DMS153 treated with DMSO at 0.1 percent for 48 hours (cell line): ENCODE results near the gene AATK.
A peak's percentile ranks its signal among the peaks of the same experiment; 100 is the strongest.

ENCODE experiments used
- DNase-seq: peaks from one replicate; lab custom pipeline; 2025; ENCODE audit not compliant: unreplicated experiment; lab: John Stamatoyannopoulos, UW

AATK gene

DNA sequence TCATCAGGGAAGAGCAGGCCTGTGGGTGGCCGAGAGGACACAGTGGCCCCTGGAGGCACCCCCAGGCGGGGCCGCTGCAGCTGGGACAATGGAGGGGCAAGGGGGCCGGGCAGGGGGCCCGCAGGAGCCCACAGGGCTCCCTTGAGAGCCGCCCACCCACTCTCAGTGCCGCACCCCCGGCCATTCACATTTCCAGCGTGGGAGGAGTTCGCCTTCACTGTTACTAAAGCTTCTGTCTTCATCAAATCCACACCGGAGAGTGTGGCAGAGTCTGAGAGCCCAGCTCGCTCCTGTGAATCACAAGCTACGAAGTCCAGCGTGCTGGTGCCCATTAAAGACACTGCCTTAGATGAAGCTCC lies 21.6 kb downstream of the AATK start:
- no peak for DNase-seq

- DNase-seq: no peak
Observed at GRCh38 chr17:81143717-81144422, 22.2 kb downstream of the AATK start.

DNA sequence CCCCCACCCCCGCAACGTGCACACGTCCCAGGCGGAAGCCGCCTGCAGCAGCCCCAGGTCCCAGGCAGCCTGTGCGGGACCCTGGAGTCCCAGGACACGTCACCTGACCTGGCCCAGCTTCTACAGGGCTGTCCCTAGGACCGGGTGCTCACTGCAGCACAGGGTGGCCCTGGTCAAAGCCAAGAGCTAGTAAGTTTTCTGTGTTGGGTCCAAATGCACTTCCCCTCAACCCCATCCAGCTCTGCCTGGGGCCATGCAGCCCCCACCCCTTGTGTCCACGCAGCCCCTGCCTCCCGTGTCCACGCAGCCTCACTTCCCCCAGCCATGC lies 22.9 kb downstream of the AATK start:
- no peak for DNase-seq

DNA sequence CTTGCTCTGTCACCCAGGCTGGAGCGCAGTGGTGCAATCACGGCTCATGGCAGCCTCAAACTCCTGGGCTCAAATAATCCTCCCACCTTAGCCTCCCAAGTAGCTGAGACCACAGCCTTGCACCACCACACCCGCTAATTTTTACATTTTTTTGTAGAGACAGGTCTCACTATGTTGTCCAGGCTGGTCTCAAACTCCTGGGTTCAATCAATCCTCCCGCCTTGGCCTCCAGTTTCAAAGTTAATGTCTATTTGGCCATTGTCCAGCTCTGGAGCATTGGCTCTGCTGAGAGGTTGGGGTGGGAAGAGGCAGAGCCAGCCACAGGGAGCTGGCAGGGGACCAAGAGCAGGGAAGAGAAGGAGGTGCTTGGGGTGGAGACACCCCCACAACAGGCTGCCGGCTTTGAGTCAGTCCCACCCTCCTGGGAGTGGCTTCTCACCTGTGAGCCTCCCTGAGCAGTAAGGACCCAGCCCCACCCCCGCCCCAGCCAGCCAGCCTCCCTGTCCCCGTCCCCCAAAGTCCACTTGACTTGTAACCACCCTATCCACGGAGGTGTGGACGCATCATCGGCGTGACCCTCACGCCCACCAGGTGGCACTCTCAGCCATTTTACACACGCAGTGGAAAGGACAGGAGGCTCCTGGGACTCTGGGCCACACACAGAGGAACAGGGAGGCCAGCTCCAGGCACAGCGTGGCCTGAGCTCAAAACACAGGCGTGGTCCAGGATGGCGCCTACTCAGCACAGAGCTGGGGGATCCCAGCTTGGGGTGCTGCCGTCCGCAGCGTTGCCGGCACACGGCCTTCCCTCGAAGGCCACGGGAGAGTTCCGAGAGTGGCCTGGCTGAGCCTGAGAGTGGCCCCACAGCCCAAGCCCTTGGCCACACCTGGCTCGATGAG lies 23.5 kb downstream of the AATK start:
- DNase-seq: peak; percentile 90

DNA sequence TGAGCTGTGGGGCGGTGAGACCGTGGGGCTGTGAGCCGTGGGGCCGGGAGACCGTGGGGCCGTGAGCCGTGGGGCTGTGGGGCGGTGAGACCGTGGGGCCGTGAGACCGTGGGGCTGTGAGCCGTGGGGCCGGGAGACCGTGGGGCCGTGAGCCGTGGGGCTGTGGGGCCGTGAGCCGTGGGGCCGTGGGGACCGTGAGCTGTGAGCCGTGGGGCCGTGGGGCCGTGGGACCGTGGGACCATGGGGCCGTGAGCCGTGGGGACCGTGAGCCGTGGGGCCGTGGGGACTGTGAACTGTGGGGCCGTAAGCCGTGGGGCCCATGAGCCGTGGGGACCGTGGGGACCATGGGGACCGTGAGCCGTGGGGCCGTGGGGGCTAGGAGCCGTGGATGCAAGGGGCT lies 25.3 kb downstream of the AATK start:
- no peak for DNase-seq

DNA sequence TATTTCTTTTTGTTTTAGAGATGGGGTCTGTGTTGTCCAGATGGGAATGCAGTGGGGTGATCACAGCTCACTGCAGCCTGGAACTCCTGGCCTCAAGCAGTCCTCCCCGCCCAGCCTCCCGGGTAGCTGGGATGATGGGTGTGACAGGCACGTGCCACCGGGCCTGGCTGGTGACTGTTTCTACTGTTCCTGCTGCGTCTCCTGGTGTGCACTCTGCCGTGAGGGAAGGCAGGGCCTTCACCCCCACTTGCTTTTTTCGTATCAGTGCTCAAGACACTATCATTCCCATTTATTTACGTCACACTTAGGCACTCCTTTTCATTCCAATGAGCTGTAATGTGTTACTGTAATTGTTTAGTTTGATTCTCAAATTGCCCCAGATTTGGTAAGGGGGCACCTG lies 26.0 kb downstream of the AATK start:
- DNase-seq: no peak

GRCh38 chr17:81139428-81139827 lies 26.6 kb downstream of the AATK start:
- DNase-seq: no peak

DNA sequence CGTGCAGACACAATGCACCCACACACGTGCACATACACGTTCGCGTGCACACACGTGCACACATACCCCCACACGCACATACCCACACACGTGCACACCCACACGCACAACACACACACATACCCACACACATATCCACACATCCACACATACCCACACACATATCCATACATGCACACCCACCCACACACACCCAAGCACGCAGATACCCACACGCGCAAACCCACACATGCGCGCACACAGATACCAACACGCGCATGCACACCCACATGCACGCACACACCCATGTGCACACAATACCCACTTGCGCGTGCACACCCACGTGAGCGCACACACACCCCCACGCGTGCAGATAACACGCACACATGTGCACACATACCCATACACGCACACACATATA lies 27.5 kb downstream of the AATK start:
- DNase-seq: no peak

DNA sequence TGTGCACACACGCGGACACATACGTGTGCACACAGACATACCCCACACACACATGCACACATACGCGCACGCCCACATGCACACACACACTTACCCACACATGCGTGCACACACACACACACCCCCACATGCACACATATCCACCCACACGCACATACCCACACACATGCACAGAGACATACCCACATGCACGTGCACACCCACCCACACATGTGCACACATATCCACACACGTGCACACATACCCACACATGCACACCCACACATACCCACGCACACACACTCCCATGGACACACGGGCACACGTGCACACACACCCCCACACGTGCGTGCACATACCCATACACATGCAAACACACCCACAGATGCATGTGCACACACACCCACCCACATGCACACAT lies 27.9 kb downstream of the AATK start:
- DNase-seq: no peak

DNA sequence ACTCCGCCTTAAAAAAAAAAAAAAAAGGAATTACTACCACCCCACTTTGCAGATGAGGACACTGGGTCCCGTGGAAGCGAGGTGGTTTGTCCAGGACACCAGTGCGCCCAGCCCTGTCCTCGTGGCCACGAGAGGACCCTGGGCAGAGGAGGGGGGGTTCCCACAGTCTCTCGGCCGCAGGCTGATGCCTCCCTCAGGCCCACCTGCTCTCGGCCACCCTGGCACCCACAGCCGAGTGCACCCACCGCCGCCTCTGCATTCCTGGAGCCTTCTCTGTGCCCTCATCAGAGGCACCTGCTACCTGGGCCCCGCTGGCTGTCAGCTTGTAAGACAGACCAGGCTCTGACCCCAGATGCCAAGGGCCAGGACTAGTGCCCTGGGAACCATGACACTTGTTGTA lies 28.8 kb downstream of the AATK start:
- DNase-seq: no peak

- no peak for DNase-seq
Observed at GRCh38 chr17:81136366-81136765, 29.7 kb downstream of the AATK start.

- peak; percentile 39 for DNase-seq
Observed at GRCh38 chr17:81135505-81136278, 30.3 kb downstream of the AATK start.

DNA sequence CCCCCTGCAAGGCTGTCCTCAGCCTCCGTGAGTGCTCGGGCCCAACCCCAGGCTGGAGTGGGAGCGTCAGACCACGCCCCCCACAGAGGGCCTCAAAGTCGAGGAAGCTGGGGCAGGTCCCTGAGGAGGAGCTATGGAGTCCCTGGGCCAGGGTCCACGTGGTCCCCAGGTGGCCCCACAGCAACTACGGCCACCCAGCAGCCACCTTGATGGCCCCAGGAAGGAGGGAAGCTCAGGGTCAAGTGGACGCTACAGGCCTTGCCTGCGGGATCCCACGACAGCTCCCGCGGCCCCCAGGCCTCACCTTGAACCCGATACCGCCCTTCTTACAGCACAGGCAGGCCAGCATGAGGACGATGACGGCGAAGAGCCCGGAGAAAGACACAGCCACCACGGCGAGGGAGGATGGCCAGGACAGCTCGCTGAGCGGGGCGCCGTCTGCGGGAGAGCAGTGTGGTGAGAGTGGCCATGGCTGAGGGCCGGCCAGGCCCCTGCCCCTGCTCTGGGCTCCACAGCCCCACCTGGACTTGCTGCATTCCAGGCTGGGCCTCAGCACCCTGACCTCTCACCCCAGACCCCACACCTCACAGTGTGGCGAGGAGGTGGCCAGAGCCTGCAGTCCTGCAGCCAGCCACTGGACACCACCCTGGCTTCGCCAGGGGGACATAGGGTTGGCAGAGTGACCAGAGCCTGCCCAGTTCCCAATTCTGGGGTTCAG lies 31.8 kb downstream of the AATK start:
- no peak for DNase-seq

DNA sequence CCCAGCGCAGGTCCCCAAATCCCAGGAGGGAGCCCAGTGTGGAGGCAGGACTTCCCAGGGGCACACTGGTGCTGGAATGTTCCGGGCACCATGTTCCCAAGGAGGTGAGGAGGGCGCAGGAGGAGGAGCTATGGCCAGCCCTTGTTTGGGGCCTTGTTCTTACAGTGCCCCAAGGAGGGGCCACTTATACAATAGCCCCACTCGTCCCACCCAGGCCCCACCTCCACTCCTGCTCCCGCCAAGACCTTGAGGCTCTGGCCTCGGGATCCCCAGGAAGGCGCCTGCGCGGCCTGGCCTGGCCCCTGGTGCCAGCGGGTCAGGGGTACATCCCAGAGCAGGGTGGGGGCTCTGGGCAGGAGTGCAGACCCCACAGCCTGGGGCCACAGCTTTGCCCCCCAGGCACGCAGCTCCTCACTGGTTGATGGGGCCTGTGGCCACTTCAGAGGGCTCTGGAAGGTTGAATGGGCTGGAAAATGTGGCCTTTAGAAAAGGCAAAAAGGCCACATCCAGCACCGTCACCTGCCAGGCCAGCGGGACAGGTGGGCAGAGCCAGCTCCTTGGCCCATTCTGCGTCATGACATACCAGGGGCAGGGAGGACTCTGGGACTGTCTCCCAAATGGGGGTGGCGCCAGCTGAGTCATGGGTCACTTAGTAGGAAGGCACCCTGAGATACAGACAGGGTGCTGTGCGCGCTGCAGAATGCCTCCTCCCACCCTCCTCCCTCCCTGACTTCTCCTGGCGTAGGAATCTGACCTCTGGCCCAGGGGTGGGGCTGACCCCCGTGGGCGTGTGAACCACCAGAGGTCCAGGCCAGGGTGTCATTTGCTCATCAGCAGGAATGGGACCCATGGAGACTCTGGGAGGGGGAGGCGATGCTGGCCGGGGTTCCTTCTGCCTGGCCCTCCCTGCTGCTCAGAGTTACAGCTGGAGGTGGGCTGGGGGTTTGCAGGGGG lies 33.0 kb downstream of the AATK start:
- no peak for DNase-seq

- no peak for DNase-seq
Observed at GRCh38 chr17:81132197-81132540, 33.9 kb downstream of the AATK start.

GRCh38 chr17:81131486-81132196 lies 34.4 kb downstream of the AATK start:
- no peak for DNase-seq

- no peak for DNase-seq
Observed at GRCh38 chr17:81130385-81131361, 35.3 kb downstream of the AATK start.

GRCh38 chr17:81129711-81130367 lies 36.2 kb downstream of the AATK start:
- DNase-seq: no peak
